HG02981 (cell line): ENCODE results near the gene KLHL29.

ENCODE experiments used
- ATAC-seq: cut with Tn5 transposase; IDR thresholded peaks from one replicate; pipeline ENCODE4 v1.9.1; 2021; ENCODE audit warnings: mild to moderate bottlenecking, moderate library complexity; ENCODE audit not compliant: unreplicated experiment

The KLHL29 gene

GRCh38 chr2:23586741-23587306 lies 201.8 kb downstream of the KLHL29 start:
- no peak for ATAC-seq

GRCh38 chr2:23587341-23587880 lies 202.4 kb downstream of the KLHL29 start:
- no peak for ATAC-seq

DNA sequence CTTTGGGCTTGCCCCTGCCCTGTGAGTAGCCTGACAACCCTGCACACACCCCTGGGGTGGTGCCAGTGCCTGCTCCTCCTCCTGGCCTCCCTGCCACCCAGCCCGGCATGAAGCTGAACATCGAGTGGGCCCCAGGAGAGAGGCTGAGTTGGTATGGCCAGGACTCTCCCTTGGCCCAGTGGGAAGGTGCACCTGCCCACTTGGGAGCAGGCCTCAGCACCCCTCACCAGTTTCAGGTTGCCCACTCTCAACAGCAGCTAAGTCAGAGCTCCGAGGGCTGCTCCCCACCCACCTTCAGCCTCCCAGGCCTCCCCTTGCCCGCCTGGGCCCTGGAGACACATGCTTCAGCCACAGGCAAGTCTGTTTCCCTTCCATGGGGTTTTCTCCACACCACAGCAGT lies 203.1 kb downstream of the KLHL29 start:
- ATAC-seq: no peak

GRCh38 chr2:23588508-23589201 lies 203.7 kb downstream of the KLHL29 start:
- no peak for ATAC-seq

DNA sequence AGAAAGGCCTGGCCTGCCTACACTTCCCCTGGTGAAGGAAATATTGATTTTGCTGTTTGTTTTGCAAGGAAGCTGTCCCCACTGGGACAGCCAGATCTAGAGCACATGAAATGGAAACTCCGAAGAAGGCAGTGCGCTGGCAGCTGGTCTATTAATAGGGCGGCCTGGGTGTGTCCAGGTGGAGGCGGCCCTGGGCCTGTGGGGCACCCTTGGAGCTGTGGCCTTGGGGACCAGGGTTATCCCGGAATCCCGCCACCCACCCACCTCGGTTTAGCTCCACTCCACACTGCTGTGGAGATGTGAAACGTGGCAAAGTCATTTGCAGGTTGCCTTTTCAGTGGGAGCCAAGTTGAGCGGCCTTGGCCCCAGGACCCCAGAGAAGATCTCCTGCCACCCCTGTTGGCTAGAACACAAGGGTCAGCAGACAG lies 204.3 kb downstream of the KLHL29 start:
- no peak for ATAC-seq

GRCh38 chr2:23589739-23590138 lies 204.8 kb downstream of the KLHL29 start:
- ATAC-seq: no peak

- ATAC-seq: no peak
These were observed 205.4 kb downstream of the KLHL29 start for GRCh38 chr2:23590241-23590869.

GRCh38 chr2:23591111-23591510 lies 206.1 kb downstream of the KLHL29 start:
- ATAC-seq: no peak

GRCh38 chr2:23592061-23592685 lies 207.2 kb downstream of the KLHL29 start:
- ATAC-seq: no peak

- no peak for ATAC-seq
These were observed 208.1 kb downstream of the KLHL29 start for GRCh38 chr2:23592898-23593751.

DNA sequence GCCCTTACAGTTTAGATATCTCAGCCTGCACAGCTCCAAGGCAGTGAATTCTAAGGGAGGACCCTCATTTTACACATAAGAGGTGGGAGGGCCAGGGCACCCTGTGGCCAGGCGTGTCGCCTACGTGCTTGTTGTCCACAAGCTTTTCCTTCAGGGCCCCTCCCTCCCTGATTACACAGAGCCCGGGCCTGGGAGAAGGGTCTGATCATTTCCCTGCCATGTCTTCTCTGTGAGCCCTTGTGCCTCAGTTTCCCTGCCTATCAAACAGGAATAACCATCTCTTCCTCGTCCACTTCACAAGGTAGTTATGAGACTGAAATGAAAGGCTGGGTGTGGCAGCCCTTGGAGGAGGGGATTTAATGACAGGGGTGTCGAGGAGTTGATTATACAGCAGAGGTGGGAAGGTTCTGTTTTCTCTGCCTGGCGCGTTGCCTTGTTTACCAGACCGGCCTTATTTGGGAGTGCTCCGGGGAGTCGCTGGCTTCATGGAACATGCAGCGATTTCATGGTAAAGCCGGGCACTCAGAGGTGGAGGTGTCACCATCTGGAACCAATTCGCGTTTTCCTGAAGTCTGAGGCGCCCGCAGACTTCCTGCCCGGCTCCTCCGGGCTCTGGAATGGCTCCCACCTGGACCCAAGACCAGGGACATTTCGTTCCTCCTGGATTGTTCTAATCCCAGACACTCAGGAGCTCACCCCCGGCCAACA lies 208.9 kb downstream of the KLHL29 start:
- no peak for ATAC-seq

- no peak for ATAC-seq
These were observed 209.5 kb downstream of the KLHL29 start for GRCh38 chr2:23594460-23594825.

DNA sequence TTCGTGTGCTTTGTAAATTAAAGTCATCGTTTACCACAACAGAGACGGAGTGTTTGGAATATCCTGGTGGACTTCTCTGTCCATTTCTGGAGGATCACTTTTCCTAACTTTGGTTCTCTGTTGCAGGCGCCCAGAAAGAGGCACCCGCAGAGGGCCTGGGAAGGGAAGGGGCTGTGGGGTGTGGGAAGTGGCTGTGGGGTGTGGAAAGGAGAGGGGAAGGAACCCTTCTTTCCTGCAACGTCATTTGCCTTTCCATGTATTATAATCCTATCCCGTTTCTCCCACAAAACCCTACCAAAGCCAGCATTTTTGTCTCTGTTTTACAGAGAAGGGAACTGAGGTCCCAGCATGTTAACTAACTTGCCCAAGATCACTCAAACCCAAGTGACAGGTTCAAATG lies 210.0 kb downstream of the KLHL29 start:
- no peak for ATAC-seq

DNA sequence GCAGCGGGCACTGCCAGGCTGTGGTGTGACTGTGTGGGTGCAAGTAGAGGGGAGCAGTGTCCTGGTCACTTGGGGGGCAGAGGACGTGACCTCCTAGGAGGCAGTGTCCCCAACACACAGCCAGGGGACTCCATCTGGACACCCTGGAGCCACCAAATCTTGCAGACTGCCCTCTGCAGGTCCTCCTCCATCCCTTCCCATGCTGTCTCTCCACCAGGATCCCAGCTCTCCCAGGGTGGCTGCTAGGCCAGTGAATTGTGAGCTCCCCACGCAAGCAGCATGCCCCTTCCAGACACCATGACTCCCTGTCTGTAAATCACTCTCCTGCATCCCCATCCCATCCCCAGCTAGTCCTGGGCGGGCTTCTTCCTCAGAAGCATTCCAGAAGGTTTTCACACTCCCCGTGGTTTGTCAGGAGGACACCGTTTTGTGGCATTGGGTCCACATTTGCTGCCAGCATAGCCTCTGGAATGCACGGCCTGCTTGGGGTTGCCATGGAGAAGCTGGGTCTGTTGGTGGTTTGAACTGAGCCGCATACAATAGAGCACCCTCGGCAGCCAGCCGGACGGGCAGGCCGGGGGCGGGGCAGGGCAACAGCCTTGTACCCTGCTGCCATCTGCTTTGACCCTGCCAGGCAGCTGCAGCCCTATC lies 210.7 kb downstream of the KLHL29 start:
- no peak for ATAC-seq

DNA sequence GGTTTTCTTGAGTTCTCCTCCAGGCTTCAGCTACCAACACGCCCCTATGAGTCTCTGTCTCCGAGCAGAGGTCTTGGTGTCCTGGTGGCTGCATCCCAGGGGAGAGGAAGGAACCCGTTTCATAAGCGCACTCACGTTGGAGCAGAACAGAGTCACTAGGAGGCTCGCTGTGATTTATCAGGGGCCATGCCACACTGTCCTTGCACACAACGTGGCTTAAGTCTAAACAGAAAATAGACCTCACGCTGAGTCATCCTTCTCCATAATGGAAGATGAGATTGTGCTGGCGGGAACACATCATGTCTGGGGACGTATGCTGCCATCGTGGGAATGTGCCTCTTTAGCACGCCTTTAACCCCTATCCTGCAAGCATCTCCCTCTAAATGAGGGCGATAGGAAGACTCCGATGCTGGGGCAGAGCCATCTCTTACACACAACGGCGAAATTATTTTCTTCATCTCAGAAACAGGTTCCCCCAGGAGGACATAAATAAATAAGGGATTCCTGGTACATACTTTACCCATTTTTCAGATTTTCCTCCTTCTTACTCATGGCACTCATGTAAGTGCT lies 211.4 kb downstream of the KLHL29 start:
- no peak for ATAC-seq

GRCh38 chr2:23597687-23598086 lies 212.7 kb downstream of the KLHL29 start:
- ATAC-seq: no peak

DNA sequence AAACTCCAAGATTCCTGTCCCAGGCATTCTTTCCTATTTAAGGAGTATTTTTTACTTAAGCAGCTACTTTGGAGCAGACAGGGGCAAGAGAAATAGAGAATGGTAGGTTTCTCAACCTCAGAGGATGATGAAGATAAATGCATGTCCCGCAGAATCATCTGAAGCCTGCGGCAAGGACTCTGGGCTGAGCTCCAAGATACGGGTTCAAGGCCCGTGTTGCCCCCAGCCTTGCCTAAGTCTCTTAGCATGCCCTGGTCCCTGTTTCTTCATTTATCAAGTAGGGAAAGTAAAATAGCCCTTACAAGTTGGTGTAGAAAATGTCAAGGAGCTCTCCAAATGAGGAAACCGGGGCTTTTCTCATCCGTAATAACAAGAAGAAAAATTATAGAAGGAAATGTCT lies 214.0 kb downstream of the KLHL29 start:
- no peak for ATAC-seq

DNA sequence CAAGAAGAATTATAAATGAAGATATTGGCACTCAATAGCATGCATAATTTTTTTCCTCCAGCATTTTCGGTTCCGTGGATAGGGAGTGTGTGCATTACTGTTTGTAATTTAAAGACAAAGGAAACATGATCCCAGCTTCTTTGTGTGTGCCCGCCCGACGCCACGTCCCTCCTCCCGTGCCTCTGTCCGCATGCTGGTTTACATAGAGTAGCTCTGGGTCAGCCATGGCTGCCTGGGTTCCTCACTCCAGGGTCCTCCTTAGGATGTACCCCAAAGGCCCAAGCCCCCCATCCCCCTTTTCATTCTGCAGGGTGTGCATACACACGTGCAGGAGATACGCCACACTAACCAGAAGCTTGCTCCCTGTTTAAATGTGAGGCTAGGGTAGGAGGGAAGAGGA lies 214.7 kb downstream of the KLHL29 start:
- no peak for ATAC-seq

GRCh38 chr2:23600346-23600745 lies 215.4 kb downstream of the KLHL29 start:
- ATAC-seq: no peak
